ENCODE measurements around the gene PLEKHM1.

The PLEKHM1 gene

GRCh38 chr17:45438931-45439610 lies 51.5 kb downstream of the PLEKHM1 start:
- no peak overlapping the region for H3K4me3 ChIP-seq (ENCODE audit: low read length, poor library complexity, severe bottlenecking)
- H3K4me1 ChIP-seq (ENCODE audit: insufficient read depth, low read length, poor library complexity, severe bottlenecking) = peaks cover 24% of the 10 kb centered on the region
- TF ChIP-seq EZH2phosphoT487 (IDR thresholded peaks at IDR 0.05; ENCODE audit: borderline replicate concordance) (no peak), CTCF (conservative IDR thresholded peaks at IDR 0.05; ENCODE audit: low read length) (no peak)
- no peaks in the 10 kb centered on the region for H4K20me1 ChIP-seq (ENCODE audit: insufficient read depth, low read length, poor library complexity, severe bottlenecking)
- no peaks in the 10 kb centered on the region for H3K36me3 ChIP-seq (ENCODE audit: insufficient read depth, low read length)
- H3K79me2 ChIP-seq (ENCODE audit: insufficient read depth, low read length) = no peaks in the 10 kb centered on the region
- no peaks in the 10 kb centered on the region for H3K27me3 ChIP-seq (ENCODE audit: insufficient read depth, low read length, poor library complexity, severe bottlenecking)
- H3K9me3 ChIP-seq (ENCODE audit: insufficient read depth, low read depth, low read length) = no peaks in the 10 kb centered on the region
- no peak overlapping the region for H2AFZ ChIP-seq (ENCODE audit: low read length)
- H3K9me2 ChIP-seq (replicated peaks; ENCODE audit: low read depth, low read length) = no peaks in the 10 kb centered on the region
- no peaks in the 10 kb centered on the region for H3F3A ChIP-seq (ENCODE audit: low read depth)
- H3K4me2 ChIP-seq (ENCODE audit: low read depth, low read length, poor library complexity, severe bottlenecking) = no peak overlapping the region
- H3K9ac ChIP-seq (ENCODE audit: low read depth, low read length, poor library complexity, severe bottlenecking) = no peak overlapping the region

DNA sequence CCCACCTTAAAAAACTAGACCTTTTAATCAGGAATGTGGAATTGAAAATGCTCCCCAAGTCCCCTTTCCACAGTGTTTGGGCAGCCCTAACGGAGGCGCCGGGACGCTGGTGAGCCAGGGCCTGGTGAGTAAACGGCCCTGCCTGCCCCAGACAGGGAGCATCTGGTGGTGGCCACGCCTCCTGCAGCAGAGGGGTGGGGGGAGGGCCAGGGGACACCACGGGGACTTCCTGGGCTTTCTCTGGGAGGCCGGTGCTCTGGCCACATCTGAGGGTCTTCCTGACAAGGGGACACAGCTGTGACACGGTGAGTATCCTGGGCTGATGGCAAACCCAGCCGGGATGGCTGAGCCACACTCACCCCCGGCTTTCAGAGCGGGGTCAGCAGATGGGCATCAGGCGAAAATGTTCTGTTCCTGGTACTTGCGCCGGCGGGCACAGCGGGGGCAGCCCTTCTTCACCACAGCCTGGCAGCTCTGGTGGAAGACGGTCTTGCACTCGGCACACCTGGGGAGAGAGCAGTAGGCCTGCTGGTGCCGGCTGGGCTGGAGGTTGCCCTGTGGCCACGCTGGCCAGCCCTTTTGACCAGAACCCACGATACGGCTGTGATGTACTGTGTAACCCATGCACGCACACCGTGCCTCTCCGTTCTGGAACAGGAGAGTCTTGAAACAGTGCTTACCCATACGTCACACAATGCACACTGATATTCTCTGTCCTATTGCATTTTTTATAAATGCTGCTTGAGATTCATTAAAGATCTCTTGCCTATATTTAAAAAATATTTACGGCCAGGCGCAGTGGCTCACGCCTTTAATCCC lies 52.8 kb downstream of the PLEKHM1 start:
- H4K20me1 ChIP-seq (ENCODE audit: insufficient read depth, low read length, poor library complexity, severe bottlenecking) = no peaks in the 10 kb centered on the region
- H3K9me2 ChIP-seq (replicated peaks; ENCODE audit: low read depth, low read length) = no peaks in the 10 kb centered on the region
- no peak overlapping the region for H3K9ac ChIP-seq (ENCODE audit: low read depth, low read length, poor library complexity, severe bottlenecking)
- no peak overlapping the region for H3K4me3 ChIP-seq (ENCODE audit: low read length, poor library complexity, severe bottlenecking)
- TF ChIP-seq CTCF (conservative IDR thresholded peaks at IDR 0.05; ENCODE audit: low read length) (no peak), EZH2phosphoT487 (IDR thresholded peaks at IDR 0.05; ENCODE audit: borderline replicate concordance) (no peak)
- H3K9me3 ChIP-seq (ENCODE audit: insufficient read depth, low read depth, low read length) = no peaks in the 10 kb centered on the region
- no peaks in the 10 kb centered on the region for H3F3A ChIP-seq (ENCODE audit: low read depth)
- no peaks in the 10 kb centered on the region for H3K36me3 ChIP-seq (ENCODE audit: insufficient read depth, low read length)
- peaks cover 24% of the 10 kb centered on the region for H3K4me1 ChIP-seq (ENCODE audit: insufficient read depth, low read length, poor library complexity, severe bottlenecking)
- H3K27me3 ChIP-seq (ENCODE audit: insufficient read depth, low read length, poor library complexity, severe bottlenecking) = no peaks in the 10 kb centered on the region
- no peak overlapping the region for H3K4me2 ChIP-seq (ENCODE audit: low read depth, low read length, poor library complexity, severe bottlenecking)
- no peak overlapping the region for H2AFZ ChIP-seq (ENCODE audit: low read length)
- H3K79me2 ChIP-seq (ENCODE audit: insufficient read depth, low read length) = no peaks in the 10 kb centered on the region

DNA sequence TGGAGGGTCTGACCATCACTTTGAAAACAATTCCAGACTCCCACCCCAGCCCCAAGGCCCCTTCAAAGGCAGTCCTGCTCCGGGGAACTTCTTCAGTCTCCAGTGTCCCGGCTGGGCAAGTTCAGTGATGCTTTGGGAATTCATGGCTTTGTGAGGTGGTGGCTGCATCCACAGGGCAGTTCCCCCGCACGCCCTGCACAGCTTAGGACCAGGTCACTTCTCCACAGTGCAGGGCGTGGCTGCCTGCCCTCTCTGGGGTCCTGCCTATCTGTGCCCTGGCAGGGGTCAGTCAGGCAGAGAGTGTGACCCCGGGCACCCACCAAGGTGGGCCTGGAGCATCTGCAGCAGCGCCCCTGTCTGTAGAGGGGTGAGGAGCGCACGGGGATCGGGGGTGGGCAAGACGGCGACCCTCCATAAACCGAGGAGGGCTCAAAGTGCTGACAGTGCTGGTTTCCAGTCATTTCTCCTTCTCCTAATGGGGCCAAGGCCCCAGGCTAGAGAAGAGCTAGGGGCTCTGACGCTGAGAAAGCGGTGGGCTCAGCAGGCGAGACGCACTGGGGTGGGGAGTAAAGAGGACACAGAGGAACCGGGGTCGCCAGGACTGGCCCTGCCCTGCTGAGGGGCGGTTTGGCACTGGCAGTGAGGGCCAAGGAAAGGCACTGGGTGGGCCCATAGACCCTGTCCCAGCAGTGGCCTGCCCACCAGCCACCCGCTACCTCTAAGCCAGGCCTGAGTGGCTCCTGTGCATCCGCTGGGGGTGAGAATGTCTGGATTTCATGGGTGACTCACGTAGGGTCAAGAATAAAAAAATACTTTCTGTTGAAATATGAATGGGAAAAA lies 53.7 kb downstream of the PLEKHM1 start:
- peaks cover 24% of the 10 kb centered on the region for H3K4me1 ChIP-seq (ENCODE audit: insufficient read depth, low read length, poor library complexity, severe bottlenecking)
- H3K4me2 ChIP-seq (ENCODE audit: low read depth, low read length, poor library complexity, severe bottlenecking) = no peak overlapping the region
- TF ChIP-seq EZH2phosphoT487 (IDR thresholded peaks at IDR 0.05; ENCODE audit: borderline replicate concordance) = no peak
- no peak for TF ChIP-seq CTCF (conservative IDR thresholded peaks at IDR 0.05; ENCODE audit: low read length)

More for the DNA sequence above, 53.7 kb downstream of the PLEKHM1 start:
- H3K4me3 ChIP-seq (ENCODE audit: low read length, poor library complexity, severe bottlenecking) = no peak overlapping the region
- H3F3A ChIP-seq (ENCODE audit: low read depth) = no peaks in the 10 kb centered on the region
- peaks cover 4% of the 10 kb centered on the region; the same call in 1 of the 2 replicates for H3K79me2 ChIP-seq (ENCODE audit: insufficient read depth, low read length)
- H3K9me3 ChIP-seq (ENCODE audit: insufficient read depth, low read depth, low read length) = no peaks in the 10 kb centered on the region
- no peaks in the 10 kb centered on the region for H4K20me1 ChIP-seq (ENCODE audit: insufficient read depth, low read length, poor library complexity, severe bottlenecking)
- no peaks in the 10 kb centered on the region for H3K27me3 ChIP-seq (ENCODE audit: insufficient read depth, low read length, poor library complexity, severe bottlenecking)
- H3K36me3 ChIP-seq (ENCODE audit: insufficient read depth, low read length) = no peaks in the 10 kb centered on the region
- no peaks in the 10 kb centered on the region for H3K9me2 ChIP-seq (replicated peaks; ENCODE audit: low read depth, low read length)
- H2AFZ ChIP-seq (ENCODE audit: low read length) = no peak overlapping the region
- H3K9ac ChIP-seq (ENCODE audit: low read depth, low read length, poor library complexity, severe bottlenecking) = no peak overlapping the region
